ENCODE data around the gene ME2. TPM values are rescaled to one million over a fixed set of nuclear protein-coding genes. Genes with fewer than 3 reads are reported as not detected.
"Not testable (repeated sequence)": the region's sequence is repeated elsewhere in the genome, so short reads cannot be mapped to it uniquely, and the experiment has no call there.

Gene ME2
- total RNA-seq, 2 experiments from 2014 or later = 71.8 to 73.6 TPM

DNA sequence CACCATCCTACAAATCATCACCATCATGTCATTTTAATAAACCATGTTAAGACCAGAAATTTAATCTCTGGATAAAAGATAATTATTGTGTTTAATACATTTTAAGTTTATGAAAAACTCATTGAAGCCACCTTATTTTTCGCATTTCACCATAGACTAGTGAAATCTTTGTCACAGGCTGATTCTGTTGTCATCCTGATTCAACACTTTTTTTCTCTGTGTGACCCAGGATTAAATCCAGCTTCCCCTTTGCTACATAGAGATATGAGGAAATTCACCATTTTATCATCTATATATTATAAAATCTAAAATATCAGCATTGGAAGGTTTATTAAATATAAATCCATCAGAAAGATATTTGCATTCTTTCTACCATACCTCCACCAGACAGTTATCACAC, 29.9 kb upstream of the ME2 start:
- POLR2A ChIA-PET = no interaction called here
- H3K9me3 Mint-ChIP-seq = peaks cover 3% of the 10 kb centered on the region

DNA sequence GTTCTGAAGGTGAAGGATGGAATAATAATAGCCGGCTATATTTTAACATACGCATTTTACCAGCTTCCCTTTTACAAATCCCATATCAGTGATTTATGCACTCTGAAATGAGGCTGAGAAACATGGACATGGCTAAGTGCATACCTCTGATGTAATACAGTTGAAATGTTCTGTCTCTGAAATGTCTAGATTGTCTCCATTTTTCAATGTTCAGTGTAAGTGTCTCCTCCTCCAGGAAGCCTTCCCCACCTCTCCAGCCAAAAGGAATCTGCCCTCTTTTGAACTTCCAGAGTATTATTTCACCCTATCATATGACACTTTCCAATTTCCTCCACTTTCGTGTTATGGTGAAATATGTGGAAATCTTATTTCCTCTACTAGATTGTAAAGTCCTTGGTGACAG, 29.5 kb upstream of the ME2 start:
- Mint-ChIP-seq H3K4me1 (peaks cover 8% of the 10 kb centered on the region), H3K9me3 (peaks cover 5% of the 10 kb centered on the region), H3K27me3 (peaks cover 5% of the 10 kb centered on the region), H3K4me3 (no peak overlapping the region), H3K27ac (no peak overlapping the region), H3K36me3 (ENCODE audit: low read depth) (no peaks in the 10 kb centered on the region)
- CTCF ChIA-PET = no interaction called here
- POLR2A ChIA-PET = no interaction called here
- DNase-seq = no peak

More for the DNA sequence above, 29.9 kb upstream of the ME2 start:
- CTCF ChIA-PET = no interaction called here
- Mint-ChIP-seq H3K4me1 (peaks cover 8% of the 10 kb centered on the region), H3K27me3 (peaks cover 5% of the 10 kb centered on the region), H3K36me3 (ENCODE audit: low read depth) (no peaks in the 10 kb centered on the region), H3K27ac (no peak overlapping the region), H3K4me3 (no peak overlapping the region)
- DNase-seq = no peak

DNA sequence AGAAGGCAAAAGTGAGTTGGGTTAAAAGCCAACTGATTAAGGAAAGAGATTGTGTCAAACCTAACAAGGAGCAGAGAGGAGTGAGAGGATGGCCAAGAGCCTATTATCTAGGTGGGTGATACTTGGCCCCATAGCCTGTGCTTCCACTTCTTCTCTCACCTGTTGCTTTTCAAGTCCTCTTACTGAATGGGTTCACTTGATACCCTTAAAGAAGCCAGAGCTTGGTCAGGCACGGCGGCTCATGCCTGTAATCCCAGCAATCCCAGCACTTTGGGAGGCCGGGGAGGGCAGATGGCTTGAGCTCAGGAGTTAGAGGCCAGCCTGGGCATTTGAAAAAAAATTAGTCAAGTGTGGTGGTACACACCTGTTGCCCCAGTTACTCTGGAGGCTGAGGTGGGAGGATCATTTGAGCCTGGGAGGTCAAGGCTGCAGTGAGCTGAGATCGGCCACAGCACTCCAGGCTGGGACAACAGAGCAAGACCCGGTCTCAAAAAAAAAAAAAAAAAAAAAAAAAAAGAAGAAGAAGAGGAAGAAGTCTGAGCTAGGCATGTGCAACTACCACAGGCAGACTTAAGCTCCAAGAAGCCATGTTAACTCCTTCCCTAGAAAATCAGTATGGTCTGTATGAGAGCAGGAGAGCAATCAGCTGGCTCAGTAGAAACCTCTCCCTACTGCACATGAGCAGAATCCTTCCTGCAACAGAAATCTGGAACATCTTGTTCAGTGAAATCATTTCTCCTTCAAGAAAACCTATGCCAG, 28.4 kb upstream of the ME2 start:
- Mint-ChIP-seq H3K27me3 (peaks cover 5% of the 10 kb centered on the region), H3K4me3 (no peak overlapping the region), H3K4me1 (peaks cover 8% of the 10 kb centered on the region), H3K36me3 (ENCODE audit: low read depth) (no peaks in the 10 kb centered on the region), H3K27ac (no peak overlapping the region), H3K9me3 (peaks cover 7% of the 10 kb centered on the region)
- no peak for DNase-seq
- POLR2A ChIA-PET = no interaction called here
- CTCF ChIA-PET = interaction anchor here (0.7 kb wide), 1 partner anchor 10 kb away, joined by 3 read pairs; no protein-coding TSS in a partner anchor

DNA sequence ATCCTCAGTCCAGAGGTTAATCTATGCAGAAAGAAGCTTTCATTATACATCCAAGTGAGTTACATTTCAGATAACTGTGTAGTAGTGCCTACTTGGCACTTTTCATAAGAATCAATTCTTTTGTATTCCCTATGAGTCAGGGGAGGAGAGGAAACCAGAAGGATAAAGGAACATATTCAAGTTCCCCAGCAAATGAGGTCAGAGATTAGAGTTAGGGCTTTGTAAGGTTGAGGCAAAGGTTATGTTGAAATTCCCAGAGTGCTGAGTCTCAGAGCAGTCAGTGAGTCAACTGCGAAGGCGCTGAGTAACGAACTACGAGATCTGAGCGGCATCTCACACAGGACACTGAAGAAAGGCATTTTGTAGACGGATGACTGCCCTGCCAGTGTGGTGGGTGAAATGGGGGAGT, 25.1 kb upstream of the ME2 start:
- Mint-ChIP-seq H3K4me1 (no peaks in the 10 kb centered on the region), H3K27me3 (peaks cover 5% of the 10 kb centered on the region), H3K9me3 (peaks cover 7% of the 10 kb centered on the region), H3K27ac (no peak overlapping the region), H3K4me3 (no peak overlapping the region), H3K36me3 (ENCODE audit: low read depth) (no peaks in the 10 kb centered on the region)
- POLR2A ChIA-PET = no interaction called here
- DNase-seq = no peak
- CTCF ChIA-PET = no interaction called here

DNA sequence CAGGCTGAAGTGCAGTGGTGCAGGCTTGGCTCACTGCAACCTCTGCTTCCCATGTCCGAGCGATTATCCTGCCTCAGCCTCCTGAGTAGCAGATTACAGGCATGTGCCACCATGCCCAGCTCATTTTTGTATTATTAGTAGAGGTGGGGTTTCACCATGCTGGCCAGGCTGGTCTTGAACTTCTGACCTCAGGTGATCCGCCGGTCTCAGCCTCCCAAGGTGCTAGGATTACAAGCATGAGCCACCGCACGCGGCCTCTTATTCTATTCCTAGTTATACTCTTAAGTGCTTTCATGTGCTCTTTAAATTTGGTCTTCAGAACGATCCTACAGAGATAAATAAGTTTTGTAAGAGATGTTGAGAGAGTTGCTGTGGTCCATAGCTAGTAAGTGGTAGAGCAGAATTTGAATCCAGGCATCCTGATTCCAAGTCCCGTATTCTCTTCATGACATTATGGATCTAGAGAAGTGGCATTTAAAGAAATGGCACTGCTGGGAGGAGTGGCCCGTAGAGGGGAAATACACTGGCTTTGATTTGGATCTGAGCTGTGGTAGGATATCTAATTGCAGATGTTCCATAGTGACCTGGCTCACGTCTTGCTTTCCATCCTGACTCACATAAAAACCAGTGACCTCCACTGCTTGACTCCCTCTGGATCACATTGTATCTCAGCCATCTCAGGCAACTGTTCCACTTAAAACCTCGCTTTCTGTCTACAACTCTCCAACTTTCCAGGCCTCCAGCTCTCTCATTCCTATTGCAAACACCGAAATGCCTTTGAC, 22.8 kb upstream of the ME2 start:
- CTCF ChIA-PET = no interaction called here
- POLR2A ChIA-PET = interaction anchor here (1.2 kb wide), 1 partner anchor 23 kb away, joined by 4 read pairs; the partner anchor contains the start of gene ME2
- Mint-ChIP-seq H3K27ac (no peak overlapping the region), H3K4me1 (no peaks in the 10 kb centered on the region), H3K27me3 (peaks cover 8% of the 10 kb centered on the region), H3K9me3 (peaks cover 7% of the 10 kb centered on the region), H3K4me3 (no peak overlapping the region), H3K36me3 (ENCODE audit: low read depth) (no peaks in the 10 kb centered on the region)
- no peak for DNase-seq

DNA sequence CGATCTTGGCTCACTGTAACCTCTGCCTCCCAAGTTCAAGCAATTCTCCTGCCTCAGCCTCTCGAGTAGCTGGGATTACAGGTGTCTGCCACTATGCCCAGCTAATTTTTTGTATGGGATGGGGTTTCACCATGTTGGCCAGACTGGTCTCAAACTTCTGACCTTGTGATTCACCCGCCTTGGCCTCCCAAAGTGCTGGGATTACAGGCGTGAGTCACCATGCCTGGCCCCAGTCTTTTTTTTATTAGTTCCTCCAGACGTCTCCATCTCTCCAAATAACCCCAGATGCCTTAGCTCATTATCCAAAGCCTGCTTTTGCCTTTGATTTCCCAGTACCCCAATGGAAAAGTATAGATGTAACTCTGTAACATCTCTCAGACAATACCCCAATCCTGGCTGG, 21.8 kb upstream of the ME2 start:
- H3K27ac Mint-ChIP-seq; H3K9me3 Mint-ChIP-seq; H3K4me1 Mint-ChIP-seq; DNase-seq; H3K4me3 Mint-ChIP-seq; H3K27me3 Mint-ChIP-seq; H3K36me3 Mint-ChIP-seq (ENCODE audit: low read depth); CTCF ChIA-PET: not testable (repeated sequence)
- POLR2A ChIA-PET = interaction anchor here (1.2 kb wide), 1 partner anchor 22 kb away, joined by 4 read pairs; the partner anchor contains the start of gene ME2

DNA sequence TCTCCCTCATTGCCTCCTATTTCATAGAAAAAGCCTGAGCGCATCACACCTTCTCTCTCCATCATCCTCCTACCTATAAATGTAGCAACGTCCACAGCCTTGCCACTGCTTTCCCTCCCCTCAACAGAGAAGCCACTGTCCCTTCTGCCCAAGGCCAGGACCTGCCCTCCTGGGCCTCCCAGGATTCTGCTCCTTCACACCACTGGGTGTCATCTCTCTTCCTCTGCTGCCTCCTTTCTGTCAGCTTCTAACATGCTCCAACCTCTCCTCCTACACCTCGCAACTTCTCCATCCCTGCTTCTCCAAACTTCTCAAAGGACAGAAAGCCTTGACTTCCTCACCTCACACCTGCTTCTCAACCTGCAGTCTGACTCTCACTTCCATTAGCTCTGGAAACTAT, 21.2 kb upstream of the ME2 start:
- ChIA-PET CTCF (no interaction called here), POLR2A (interaction anchor here (1.2 kb wide), 1 partner anchor 21 kb away, joined by 4 read pairs; the partner anchor contains the start of gene ME2)
- no peaks in the 10 kb centered on the region for H3K36me3 Mint-ChIP-seq (ENCODE audit: low read depth)
- H3K4me1 Mint-ChIP-seq = no peaks in the 10 kb centered on the region
- H3K4me3 Mint-ChIP-seq = no peak overlapping the region
- peaks cover 7% of the 10 kb centered on the region for H3K9me3 Mint-ChIP-seq
- H3K27ac Mint-ChIP-seq = no peak overlapping the region
- DNase-seq = no peak
- peaks cover 9% of the 10 kb centered on the region for H3K27me3 Mint-ChIP-seq

DNA sequence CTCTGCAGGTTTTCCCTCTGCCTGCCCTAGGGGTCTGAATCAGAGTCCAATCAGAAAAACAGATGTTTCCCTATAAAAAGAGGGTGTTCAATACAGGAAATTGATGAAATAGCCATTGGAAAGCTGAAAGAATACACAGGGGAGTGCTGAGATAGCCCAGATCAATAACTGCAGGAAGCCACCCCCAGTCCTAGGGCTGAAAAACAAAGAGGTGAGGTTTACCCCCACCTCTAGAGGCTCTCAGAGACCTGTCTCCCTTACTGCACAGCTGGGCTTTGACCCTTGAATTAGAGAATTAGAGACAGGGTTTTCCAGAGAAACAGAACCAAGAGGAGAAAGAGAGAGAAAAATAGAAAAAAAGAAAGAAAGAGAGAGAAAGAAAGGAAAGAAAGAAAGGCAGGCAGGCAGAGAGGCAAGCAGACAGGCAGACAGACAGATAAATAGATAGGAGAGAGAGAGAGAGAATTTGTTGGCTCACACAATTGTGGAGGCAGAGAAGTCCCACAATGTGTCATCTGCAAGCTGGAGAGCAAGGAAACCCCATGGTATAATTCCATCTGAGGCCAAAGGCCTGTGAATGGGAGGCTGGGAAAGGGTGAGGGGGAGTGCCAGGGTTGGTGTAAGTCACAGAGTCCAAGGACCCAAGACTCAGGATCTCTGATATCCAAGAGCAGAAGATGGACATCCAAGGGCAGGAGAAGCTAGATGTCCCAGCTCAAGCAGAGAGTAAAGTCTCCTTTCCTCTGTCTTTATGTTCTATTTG, 18.9 kb upstream of the ME2 start:
- Mint-ChIP-seq H3K27ac (no peak overlapping the region), H3K36me3 (ENCODE audit: low read depth) (no peaks in the 10 kb centered on the region), H3K9me3 (no peaks in the 10 kb centered on the region), H3K27me3 (peaks cover 9% of the 10 kb centered on the region), H3K4me1 (no peaks in the 10 kb centered on the region), H3K4me3 (no peak overlapping the region)
- CTCF ChIA-PET = no interaction called here
- no peak for DNase-seq
- POLR2A ChIA-PET = interaction anchor here (1.3 kb wide), 1 partner anchor 19 kb away, joined by 3 read pairs; the partner anchor contains the start of gene ME2

DNA sequence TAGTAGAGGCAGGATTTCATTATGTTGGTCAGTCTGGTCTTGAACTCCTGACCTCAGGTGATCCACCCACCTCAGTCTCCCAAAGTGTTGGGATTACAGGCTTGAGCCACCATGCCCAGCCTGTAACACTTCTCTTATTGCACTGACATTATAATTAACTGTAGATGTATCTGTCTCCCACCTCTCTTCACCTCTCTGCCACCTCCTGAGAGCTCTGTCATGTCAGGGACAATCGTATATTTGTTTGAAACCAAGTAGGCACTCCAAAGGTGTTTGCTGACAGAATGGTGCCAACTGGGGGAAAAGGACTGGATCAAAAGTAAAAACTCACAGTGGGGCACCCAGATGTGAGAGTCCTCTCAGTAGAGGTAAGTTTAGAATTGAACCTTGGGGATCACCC, 17.3 kb upstream of the ME2 start:
- H3K4me1 Mint-ChIP-seq = no peaks in the 10 kb centered on the region
- H3K27me3 Mint-ChIP-seq = peaks cover 9% of the 10 kb centered on the region
- ChIA-PET CTCF (no interaction called here), POLR2A (interaction anchor here (1.3 kb wide), 1 partner anchor 17 kb away, joined by 3 read pairs; the partner anchor contains the start of gene ME2)
- H3K9me3 Mint-ChIP-seq = no peaks in the 10 kb centered on the region
- H3K27ac Mint-ChIP-seq = no peak overlapping the region
- no peaks in the 10 kb centered on the region for H3K36me3 Mint-ChIP-seq (ENCODE audit: low read depth)
- no peak for DNase-seq
- no peak overlapping the region for H3K4me3 Mint-ChIP-seq

DNA sequence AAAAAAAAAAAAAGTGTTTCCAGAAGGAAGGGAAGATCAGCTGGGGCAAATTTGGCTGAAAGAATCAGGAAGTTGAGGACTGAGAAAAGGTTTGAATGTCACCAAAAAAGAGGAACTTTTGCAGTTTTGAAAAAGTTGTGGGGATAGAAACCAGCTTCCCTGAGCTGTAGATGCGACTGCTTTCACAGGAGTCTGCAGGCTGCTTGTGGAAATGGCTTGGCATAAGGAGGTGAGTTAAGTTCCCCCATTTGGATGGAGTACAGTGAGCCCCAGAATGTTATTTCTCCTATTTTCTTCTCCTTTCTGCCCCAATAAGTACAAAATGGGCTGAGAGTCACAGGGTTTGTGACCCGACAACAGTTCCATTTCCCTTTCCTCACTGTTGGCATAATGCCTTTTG, 16.5 kb upstream of the ME2 start:
- no peak overlapping the region for H3K27ac Mint-ChIP-seq
- peaks cover 9% of the 10 kb centered on the region for H3K27me3 Mint-ChIP-seq
- H3K9me3 Mint-ChIP-seq = no peaks in the 10 kb centered on the region
- ChIA-PET CTCF (no interaction called here), POLR2A (no interaction called here)
- H3K4me1 Mint-ChIP-seq = no peaks in the 10 kb centered on the region
- no peak overlapping the region for H3K4me3 Mint-ChIP-seq
- DNase-seq = no peak
- H3K36me3 Mint-ChIP-seq (ENCODE audit: low read depth) = no peaks in the 10 kb centered on the region

DNA sequence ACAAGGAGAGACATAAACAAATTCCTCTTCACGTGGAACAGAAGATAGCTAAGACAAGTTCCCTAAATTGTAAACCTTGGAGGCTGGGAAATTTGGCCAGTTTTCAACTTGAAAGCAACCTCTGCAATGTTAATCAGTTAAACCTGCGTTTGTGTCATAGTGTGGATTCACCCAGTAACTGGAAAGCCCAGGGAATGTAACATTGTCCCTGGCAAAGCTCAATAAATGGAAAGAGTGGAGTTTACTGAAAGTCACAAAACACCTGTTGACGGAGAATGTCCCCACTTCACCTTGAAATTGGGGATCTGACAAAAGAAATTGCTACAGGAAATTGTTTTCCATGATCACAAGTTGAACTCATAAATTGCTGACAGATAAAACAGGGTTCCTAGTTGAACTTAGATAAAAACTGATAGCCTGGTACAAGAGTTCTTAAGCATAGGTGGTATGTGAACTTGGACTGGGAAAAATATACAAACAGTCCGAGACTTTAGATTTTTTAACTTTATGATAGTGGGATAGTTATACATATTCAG, 15.0 kb upstream of the ME2 start:
- no peaks in the 10 kb centered on the region for H3K4me1 Mint-ChIP-seq
- no peak overlapping the region for H3K4me3 Mint-ChIP-seq
- peaks cover 9% of the 10 kb centered on the region for H3K27me3 Mint-ChIP-seq
- H3K27ac Mint-ChIP-seq = no peak overlapping the region
- H3K9me3 Mint-ChIP-seq = no peaks in the 10 kb centered on the region
- no peak for DNase-seq
- POLR2A ChIA-PET = no interaction called here
- H3K36me3 Mint-ChIP-seq (ENCODE audit: low read depth) = no peaks in the 10 kb centered on the region
- CTCF ChIA-PET = no interaction called here

DNA sequence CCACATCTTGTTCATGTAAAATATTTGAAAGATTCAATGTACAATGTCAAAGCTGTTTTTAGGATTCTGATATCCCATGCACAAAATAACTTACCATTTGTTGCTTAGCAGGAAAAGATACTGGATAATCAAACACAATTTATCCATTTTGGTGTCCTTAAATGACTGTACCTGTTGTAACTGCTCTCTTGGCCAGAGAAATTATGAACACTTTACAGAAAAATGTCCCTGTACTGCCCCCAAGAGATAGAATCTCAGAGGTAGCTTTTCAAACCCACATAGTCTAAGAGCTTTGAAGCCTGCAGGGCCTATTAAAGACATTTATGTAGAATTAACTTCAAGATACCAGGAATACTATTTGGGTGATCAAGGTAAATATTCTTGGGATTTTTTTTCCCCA, 12.2 kb upstream of the ME2 start:
- DNase-seq = no peak
- Mint-ChIP-seq H3K36me3 (ENCODE audit: low read depth) (no peaks in the 10 kb centered on the region), H3K27ac (no peak overlapping the region), H3K27me3 (peaks cover 1% of the 10 kb centered on the region), H3K4me3 (no peak overlapping the region), H3K4me1 (no peaks in the 10 kb centered on the region), H3K9me3 (no peaks in the 10 kb centered on the region)
- ChIA-PET POLR2A (no interaction called here), CTCF (interaction anchor here (0.6 to 1.0 kb wide), 3 partner anchors 24 to 47 kb away, joined by 3 to 6 read pairs (median 4); partner anchors contain the start of gene MRO)

DNA sequence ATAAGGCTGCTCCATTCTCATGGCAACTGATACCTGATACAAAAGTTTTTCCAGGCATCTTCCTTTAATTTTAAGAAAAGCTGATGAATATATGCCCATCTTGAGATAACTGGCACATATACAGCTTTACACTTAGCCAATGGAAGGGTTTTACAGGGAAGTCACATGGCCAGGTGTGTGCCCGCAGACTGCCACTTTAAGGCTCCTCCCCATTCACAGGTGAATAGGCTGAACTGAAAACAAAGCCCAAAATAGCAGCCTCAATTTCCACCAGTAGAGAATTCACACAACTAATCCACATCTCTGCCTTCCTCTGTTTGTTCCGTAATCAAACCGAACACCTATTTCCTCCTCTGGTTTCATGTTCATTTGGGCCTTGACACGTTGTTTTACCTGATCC, 9.8 kb upstream of the ME2 start:
- Mint-ChIP-seq H3K4me1 (no peaks in the 10 kb centered on the region), H3K27me3 (peaks cover 2% of the 10 kb centered on the region), H3K36me3 (ENCODE audit: low read depth) (no peaks in the 10 kb centered on the region), H3K4me3 (no peak overlapping the region), H3K9me3 (no peaks in the 10 kb centered on the region), H3K27ac (no peak overlapping the region)
- no peak for DNase-seq
- POLR2A ChIA-PET = interaction anchor here (0.6 to 2.2 kb wide), 2 partner anchors 9 to 12 kb away, joined by 3 to 8 read pairs; partner anchors contain the start of gene ME2
- CTCF ChIA-PET = no interaction called here

Data from activated CD4-positive, alpha-beta memory T cell treated with anti-CD3 and anti-CD28 coated beads, Interleukin-2, amount 10 ng/mL, durations not matched to agents 7 days and 5 days (primary cell).